Activated CD4-positive, alpha-beta T cell treated with anti-CD3 and anti-CD28 coated beads, Interleukin-2, amount 50 U/mL, for 16 hours (primary cell): ENCODE measurements around the gene ELK4.
"Not testable (repeated sequence)": the region's sequence is repeated elsewhere in the genome, so short reads cannot be mapped to it uniquely, and the experiment has no call there.

Experiments
- DNase-seq: peaks from one replicate; pipeline ENCODE4 v3.0.0-alpha.2; 2020

ELK4 gene

GRCh38 chr1:205663286-205663936 is 31.6 kb upstream of the ELK4 start:
- DNase-seq, result no peak

- DNase-seq, result no peak
Measured at GRCh38 chr1:205662791-205663190, 31.0 kb upstream of the ELK4 start.

DNA sequence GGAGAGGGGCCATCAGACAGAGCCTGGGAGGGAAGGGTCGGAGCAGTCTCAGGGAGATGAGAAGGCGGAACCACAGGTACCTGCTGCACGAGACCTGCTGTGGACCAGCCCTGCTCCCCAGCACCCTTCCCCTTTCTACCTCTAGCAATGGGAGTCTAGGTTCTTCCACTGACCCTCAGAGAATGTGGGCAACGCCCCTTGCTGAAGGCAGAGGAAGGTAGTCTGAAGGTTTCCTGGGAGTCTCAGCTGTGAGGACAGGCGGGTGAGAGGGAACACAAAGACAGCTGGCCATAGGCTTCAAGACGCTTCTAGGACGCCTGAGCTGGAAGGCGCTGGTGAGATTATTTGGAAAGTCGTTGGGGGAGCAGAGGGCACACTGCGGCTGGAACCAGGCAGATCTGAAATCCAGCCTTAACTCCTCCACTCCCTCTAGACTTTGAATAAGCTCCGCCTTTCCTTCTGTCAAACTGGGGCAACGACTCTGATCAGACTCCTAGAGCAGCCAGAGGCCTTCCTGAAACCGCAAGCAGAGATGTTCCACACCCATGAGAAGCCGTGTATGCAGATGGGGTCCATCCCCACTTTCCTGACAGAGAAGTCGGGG is 30.4 kb upstream of the ELK4 start:
- DNase-seq, result no peak

GRCh38 chr1:205661429-205662134 is 29.8 kb upstream of the ELK4 start:
- DNase-seq, result no peak

DNA sequence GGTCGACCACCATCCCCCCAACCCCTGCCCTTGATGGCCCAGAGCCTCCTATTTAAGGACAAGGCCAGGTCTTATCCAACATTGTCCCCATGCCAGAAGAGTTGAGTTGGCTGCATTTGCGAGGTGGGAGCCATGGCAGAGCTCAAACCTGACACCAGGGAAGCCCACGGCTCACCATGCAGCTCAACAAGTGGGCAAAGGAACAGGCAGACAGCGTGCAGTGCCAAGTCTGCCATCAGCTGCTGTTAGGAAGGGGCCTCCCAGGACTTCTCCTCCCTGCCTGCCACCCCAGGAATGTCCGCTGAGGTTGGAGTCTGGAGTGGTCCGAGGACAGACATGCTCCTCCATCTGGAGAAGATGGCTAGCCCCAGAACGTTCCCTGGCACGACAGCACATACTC is 28.6 kb upstream of the ELK4 start:
- DNase-seq, result no peak

GRCh38 chr1:205658943-205659581 is 27.3 kb upstream of the ELK4 start:
- DNase-seq, result peak; percentile 74

GRCh38 chr1:205656236-205656635 is 24.4 kb upstream of the ELK4 start:
- DNase-seq, result no peak

GRCh38 chr1:205652984-205653383 is 21.2 kb upstream of the ELK4 start:
- no peak for DNase-seq

- DNase-seq, result no peak
Measured at GRCh38 chr1:205650241-205650640, 18.4 kb upstream of the ELK4 start.

GRCh38 chr1:205645519-205645918 is 13.7 kb upstream of the ELK4 start:
- DNase-seq, result no peak

- no peak for DNase-seq
Measured at GRCh38 chr1:205642679-205643307, 11.0 kb upstream of the ELK4 start.

DNA sequence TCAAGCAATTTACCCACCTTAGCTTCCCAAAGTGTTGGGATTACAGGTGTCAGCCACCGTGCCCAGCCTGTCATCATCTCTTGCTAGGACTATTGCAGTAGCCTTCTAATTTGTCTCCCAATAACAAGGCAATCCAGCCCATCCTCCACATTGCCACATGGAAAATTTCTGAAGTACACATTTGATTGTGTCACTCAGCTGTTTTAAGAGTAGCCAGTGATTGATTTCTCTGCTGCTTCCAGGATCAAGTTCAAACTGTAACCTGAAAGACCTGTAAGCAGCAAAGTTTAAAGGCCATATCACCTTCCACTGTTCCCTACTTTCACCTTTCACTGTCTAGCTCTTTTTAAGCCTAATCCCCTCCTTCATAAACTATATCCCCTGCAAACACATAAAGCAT is 7.8 kb upstream of the ELK4 start:
- DNase-seq, result no peak

DNA sequence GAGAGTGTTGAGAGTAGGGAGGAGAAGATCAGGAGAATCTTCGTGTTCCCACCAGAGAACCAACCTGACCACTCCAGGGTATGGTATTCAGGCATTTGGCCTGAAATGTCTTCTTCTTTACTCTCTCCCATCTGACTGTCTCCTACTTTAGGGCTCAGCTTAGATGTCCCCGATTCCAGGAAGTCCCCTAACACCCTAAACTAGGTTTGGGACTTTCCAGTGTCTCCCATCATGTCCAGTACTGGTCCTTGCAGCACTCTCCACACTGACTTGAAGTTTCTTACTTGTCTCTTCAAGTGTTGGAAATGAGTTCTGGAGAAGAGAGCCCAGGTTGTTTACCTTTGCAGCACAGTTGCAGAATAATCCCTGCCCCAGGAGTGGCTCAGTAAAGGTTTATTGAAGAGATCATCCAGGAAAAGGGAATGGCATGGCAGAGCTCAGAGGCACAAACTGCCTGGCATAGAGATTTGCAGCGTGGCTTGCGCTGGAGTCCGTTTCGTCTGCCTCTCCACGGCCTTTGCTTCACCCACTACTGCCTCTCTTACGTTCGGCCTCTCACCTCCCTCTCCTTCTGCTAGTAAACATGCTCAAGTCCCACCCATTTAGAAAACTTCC is 6.2 kb upstream of the ELK4 start:
- no peak for DNase-seq

GRCh38 chr1:205636732-205637131 is 4.9 kb upstream of the ELK4 start:
- no peak for DNase-seq

DNA sequence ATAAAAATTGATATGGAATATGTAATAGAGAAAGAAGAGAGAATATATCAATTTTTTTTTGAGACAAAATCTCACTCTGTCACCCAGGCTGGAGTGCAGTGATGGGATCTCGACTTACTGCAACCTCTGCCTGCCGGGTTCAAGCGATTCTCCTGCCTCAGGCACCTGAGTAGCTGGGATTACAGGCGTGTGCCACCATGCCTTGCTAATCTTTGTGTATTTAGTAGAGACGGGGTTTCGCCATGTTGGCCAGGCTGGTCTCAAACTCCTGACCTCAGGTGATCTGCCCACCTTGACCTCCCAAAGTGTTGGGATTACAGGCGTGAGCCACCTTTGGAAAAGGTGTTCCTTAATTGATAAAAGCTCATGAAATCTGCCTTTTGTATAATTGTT is 4.3 kb upstream of the ELK4 start:
- not testable (repeated sequence) for DNase-seq

GRCh38 chr1:205633421-205633976 is 1.7 kb upstream of the ELK4 start:
- DNase-seq, result no peak

DNA sequence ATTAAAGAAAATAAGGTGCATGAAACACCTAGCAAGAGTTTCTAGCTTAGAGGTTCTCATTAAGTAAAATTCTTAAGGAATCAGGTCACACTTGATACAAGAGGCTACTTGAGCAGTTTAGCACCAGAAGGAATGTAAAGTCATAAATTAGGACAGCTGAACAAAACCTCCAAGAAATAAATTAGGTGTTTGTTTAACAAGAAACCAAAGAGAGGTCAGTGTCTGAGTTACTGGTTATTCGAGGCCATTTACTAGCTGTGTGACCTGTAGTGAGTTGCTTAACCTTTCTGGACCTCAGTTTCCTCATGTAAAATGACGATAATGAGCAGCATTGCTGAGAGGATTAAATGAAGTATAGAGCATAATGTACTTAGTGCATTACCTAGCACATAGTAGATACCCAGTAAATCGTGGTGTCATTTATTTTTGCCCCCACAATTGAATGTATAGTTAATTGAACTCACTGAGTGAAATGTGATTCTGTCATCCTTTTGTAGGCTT is 908 bp upstream of the ELK4 start:
- no peak for DNase-seq

GRCh38 chr1:205631010-205631767 is 622 bp downstream of the ELK4 start:
- peak; percentile 92 for DNase-seq

DNA sequence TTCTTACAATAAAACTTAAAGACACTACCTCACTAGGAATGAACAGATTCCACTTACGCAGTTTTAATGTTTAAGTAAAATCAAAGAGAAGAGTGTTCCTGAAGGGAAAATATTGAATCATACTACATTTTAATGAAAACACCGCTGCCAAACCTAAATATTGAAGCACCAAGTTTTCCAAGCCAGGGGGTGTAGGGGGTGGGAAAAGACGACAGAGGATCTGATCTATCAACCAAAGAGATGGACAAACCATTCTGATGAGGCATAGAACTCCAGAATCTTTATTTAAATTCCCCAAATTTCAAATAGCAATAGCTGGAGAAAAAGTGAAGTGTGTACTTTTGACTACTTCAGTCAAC is 1.2 kb downstream of the ELK4 start:
- DNase-seq, result no peak

DNA sequence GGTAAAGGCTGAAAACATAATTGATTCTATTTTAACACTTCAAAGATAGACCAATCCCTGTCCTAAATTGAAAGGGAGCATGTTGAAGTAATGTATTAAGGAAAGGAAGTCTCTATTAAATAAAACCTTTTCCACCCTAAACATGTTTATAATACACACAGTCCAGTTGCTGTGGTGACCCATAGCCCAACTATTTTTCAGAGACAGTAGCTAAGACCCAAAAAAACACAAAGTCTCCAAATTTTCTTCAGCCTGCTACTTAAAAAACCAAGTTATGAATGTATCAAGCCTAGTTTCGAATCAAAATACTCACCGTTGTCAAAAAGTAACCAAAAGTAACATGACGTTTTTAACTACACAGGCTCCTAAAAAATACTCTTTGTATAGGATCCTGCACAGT is 1.6 kb downstream of the ELK4 start:
- peak; percentile 10 for DNase-seq

DNA sequence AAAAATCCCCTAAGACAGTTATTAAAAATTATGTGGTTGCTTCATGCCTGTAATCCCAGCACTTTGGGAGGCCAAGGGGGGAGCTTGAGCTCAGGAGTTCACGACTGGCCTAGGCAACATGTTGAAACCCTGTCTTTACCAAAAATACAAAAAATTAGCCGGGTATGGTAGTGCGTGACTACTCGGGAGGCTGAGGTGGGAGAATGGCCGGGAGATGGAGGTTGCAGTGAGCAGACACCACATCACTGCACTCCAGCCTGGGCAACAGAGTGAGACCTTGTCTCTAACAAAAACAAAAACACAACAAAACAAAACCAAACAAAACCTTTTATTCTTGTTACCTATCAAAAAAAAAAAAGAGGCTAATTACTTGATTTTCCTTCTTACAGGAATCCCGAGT is 2.1 kb downstream of the ELK4 start:
- DNase-seq, result no peak

DNA sequence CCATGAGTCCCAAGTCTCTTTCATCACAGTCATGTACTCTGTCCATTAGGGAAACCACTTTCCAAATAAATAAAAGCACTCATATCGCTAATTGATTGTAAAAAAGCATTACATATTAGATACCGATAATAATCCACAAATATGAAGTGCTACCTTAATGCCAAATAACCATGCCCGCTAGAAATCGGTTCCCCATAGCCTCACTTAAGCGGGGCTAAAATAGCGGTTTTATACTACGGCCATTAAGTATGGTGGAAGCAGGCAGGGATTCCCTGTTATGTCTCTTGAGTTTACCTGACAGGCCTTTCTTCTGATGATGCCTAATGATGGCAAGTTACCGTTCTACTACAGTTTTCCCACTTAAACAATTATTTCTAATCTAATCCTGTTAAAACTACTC is 3.9 kb downstream of the ELK4 start:
- DNase-seq, result no peak
